PFSK-1 (cell line): Measurements from ENCODE around the gene DNAH6.

ENCODE experiments used
- FOXP2 ChIP-seq: optimal IDR thresholded peaks from 2 replicates; pipeline ENCODE3; 2011; ENCODE audit warnings: borderline replicate concordance, control low read depth, inconsistent platforms; ENCODE audit not compliant: insufficient read depth; ENCODE audit errors: extremely low read length, extremely low read depth
- POLR2AphosphoS5 ChIP-seq: IDR thresholded peaks from 2 replicates; pipeline ENCODE4 v1.6.1; 2012; ENCODE audit warnings: low read depth, mild to moderate bottlenecking, control low read depth, low read length, moderate library complexity
- REST ChIP-seq, 2 experiments: IDR thresholded peaks; 2 replicates each; pipeline versions ENCODE4 v1.6.1 to v1.8.0; 2011 to 2012; ENCODE audit warnings: low read depth in 2 of 2, low read length in 2 of 2, control low read depth in 1 of 2, inconsistent platforms in 1 of 2, mild to moderate bottlenecking in 1 of 2, moderate library complexity in 1 of 2; ENCODE audit not compliant: insufficient read depth in 1 of 2
- SIN3A ChIP-seq: IDR thresholded peaks from 2 replicates; pipeline ENCODE4 v1.6.1; 2012; ENCODE audit warnings: mild to moderate bottlenecking, low read length, moderate library complexity, borderline replicate concordance; ENCODE audit not compliant: insufficient read depth
- TAF1 ChIP-seq: IDR thresholded peaks from 2 replicates; pipeline ENCODE4 v1.6.1; 2012; ENCODE audit warnings: low read length, control low read depth, borderline replicate concordance; ENCODE audit not compliant: insufficient read depth

DNAH6 gene

GRCh38 chr2:84545005-84545404 is 28.7 kb downstream of the DNAH6 start:
- TF ChIP-seq FOXP2 = no peak
- TF ChIP-seq SIN3A = no peak
- no peak for TF ChIP-seq TAF1
- TF ChIP-seq POLR2AphosphoS5 = no peak
- no peak for TF ChIP-seq REST (IDR thresholded peaks at IDR 0.05; ENCODE audit: insufficient read depth in 1 of 2, low read depth in 2 of 2, low read length in 2 of 2)

- TF ChIP-seq TAF1 (no peak), FOXP2 (no peak), REST (IDR thresholded peaks at IDR 0.05; ENCODE audit: insufficient read depth in 1 of 2, low read depth in 2 of 2, low read length in 2 of 2) (no peak), POLR2AphosphoS5 (no peak), SIN3A (no peak)
Observed at GRCh38 chr2:84546551-84546950, 30.3 kb downstream of the DNAH6 start.

GRCh38 chr2:84548303-84548702 is 32.0 kb downstream of the DNAH6 start:
- TF ChIP-seq POLR2AphosphoS5 = no peak
- no peak for TF ChIP-seq REST (IDR thresholded peaks at IDR 0.05; ENCODE audit: insufficient read depth in 1 of 2, low read depth in 2 of 2, low read length in 2 of 2)
- TF ChIP-seq SIN3A = no peak
- TF ChIP-seq TAF1 = no peak
- no peak for TF ChIP-seq FOXP2

GRCh38 chr2:84550916-84551315 is 34.6 kb downstream of the DNAH6 start:
- TF ChIP-seq FOXP2 (no peak), REST (IDR thresholded peaks at IDR 0.05; ENCODE audit: insufficient read depth in 1 of 2, low read depth in 2 of 2, low read length in 2 of 2) (no peak), POLR2AphosphoS5 (no peak), SIN3A (no peak), TAF1 (no peak)

GRCh38 chr2:84556190-84556589 is 39.9 kb downstream of the DNAH6 start:
- TF ChIP-seq REST (IDR thresholded peaks at IDR 0.05; ENCODE audit: insufficient read depth in 1 of 2, low read depth in 2 of 2, low read length in 2 of 2) = no peak
- no peak for TF ChIP-seq SIN3A
